H9 (cell line): ENCODE data around the gene CPXM1. TPM values are rescaled to one million over a fixed set of nuclear protein-coding genes. Genes with fewer than 3 reads are reported as not detected.
A peak's percentile ranks its signal among the peaks of the same experiment; 100 is the strongest.

Experiments used
- DNase-seq: peaks from one replicate; pipeline ENCODE4 v3.0.0-alpha.2; 2017
- H2AFZ ChIP-seq: one replicate; pipeline ENCODE4 v1.6.1; 2013; ENCODE audit warnings: mild to moderate bottlenecking, low read length, control low read depth, moderate library complexity
- H2AK5ac ChIP-seq: 2 replicates; pipeline ENCODE4 v1.6.1; 2013; ENCODE audit warnings: low read length, control low read depth, mixed read lengths; ENCODE audit not compliant: insufficient read length
- H2BK120ac ChIP-seq: one replicate; pipeline ENCODE4 v1.6.1; 2013; ENCODE audit warnings: low read depth, mild to moderate bottlenecking, low read length, control low read depth, inconsistent platforms; ENCODE audit not compliant: poor library complexity, severe bottlenecking
- H2BK12ac ChIP-seq: 2 replicates; pipeline ENCODE4 v1.6.1; 2013; ENCODE audit warnings: low read length, control low read depth, mixed read lengths, low read depth; ENCODE audit not compliant: insufficient read length
- H2BK15ac ChIP-seq: 2 replicates; pipeline ENCODE4 v1.6.1; 2013; ENCODE audit warnings: low read depth, low read length, control low read depth
- H2BK20ac ChIP-seq: one replicate; pipeline ENCODE4 v1.6.1; 2013; ENCODE audit warnings: low read depth, mild to moderate bottlenecking, low read length, control low read depth, inconsistent platforms; ENCODE audit not compliant: poor library complexity, severe bottlenecking
- H2BK5ac ChIP-seq: 2 replicates; pipeline ENCODE4 v1.6.1; 2013; ENCODE audit warnings: low read length, control low read depth, mixed read lengths; ENCODE audit not compliant: insufficient read length
- H3K14ac ChIP-seq: 2 replicates; pipeline ENCODE4 v1.6.1; 2013; ENCODE audit warnings: low read length, control low read depth; ENCODE audit not compliant: insufficient read depth
- H3K18ac ChIP-seq: 2 replicates; pipeline ENCODE4 v1.6.1; 2013; ENCODE audit warnings: low read depth, mild to moderate bottlenecking, mixed read lengths, low read length, control low read depth; ENCODE audit not compliant: insufficient read length
- H3K23ac ChIP-seq: 2 replicates; pipeline ENCODE4 v1.6.1; 2013; ENCODE audit warnings: low read length, control low read depth, mixed read lengths, low read depth; ENCODE audit not compliant: insufficient read length
- H3K23me2 ChIP-seq: 2 replicates; pipeline ENCODE4 v1.6.1; 2013; ENCODE audit warnings: low read depth, mild to moderate bottlenecking, mixed read lengths, low read length, control low read depth; ENCODE audit not compliant: insufficient read length, poor library complexity, severe bottlenecking
- H3K27ac ChIP-seq: 2 replicates; pipeline ENCODE4 v1.5.1; 2013; ENCODE audit warnings: low read length, control low read depth, mixed read lengths, low read depth; ENCODE audit not compliant: insufficient read length
- H3K27me3 ChIP-seq: 2 replicates; pipeline ENCODE4 v1.6.1; 2013; ENCODE audit warnings: low read length, control low read depth, inconsistent platforms; ENCODE audit not compliant: insufficient read depth
- H3K4ac ChIP-seq: 2 replicates; pipeline ENCODE4 v1.6.1; 2013; ENCODE audit warnings: low read depth, mild to moderate bottlenecking, control low read depth, inconsistent platforms, low read length, moderate library complexity
- H3K4me1 ChIP-seq: 2 replicates; pipeline ENCODE4 v1.6.1; 2013; ENCODE audit warnings: low read length, control low read depth, inconsistent platforms; ENCODE audit not compliant: insufficient read depth
- H3K4me2 ChIP-seq: 2 replicates; pipeline ENCODE4 v1.6.1; 2013; ENCODE audit warnings: low read length, control low read depth, mixed read lengths; ENCODE audit not compliant: insufficient read length, insufficient read depth
- H3K56ac ChIP-seq: 2 replicates; pipeline ENCODE4 v1.6.1; 2013; ENCODE audit warnings: low read depth, mild to moderate bottlenecking, mixed read lengths, low read length, control low read depth; ENCODE audit not compliant: insufficient read length
- H3K79me1 ChIP-seq: 2 replicates; pipeline ENCODE4 v1.6.1; 2013; ENCODE audit warnings: low read depth, mild to moderate bottlenecking, moderate library complexity, low read length, control low read depth, inconsistent platforms; ENCODE audit not compliant: insufficient read depth, poor library complexity, severe bottlenecking
- H3K79me2 ChIP-seq: 2 replicates; pipeline ENCODE4 v1.6.1; 2013; ENCODE audit warnings: low read length, control low read depth, inconsistent platforms; ENCODE audit not compliant: insufficient read depth
- H3K9ac ChIP-seq: 2 replicates; pipeline ENCODE4 v1.6.1; 2013; ENCODE audit warnings: low read length, control low read depth, mixed read lengths; ENCODE audit not compliant: insufficient read length; ENCODE audit errors: extremely low read depth
- H3K9me3 ChIP-seq: one replicate; pipeline ENCODE4 v1.6.1; 2013; ENCODE audit warnings: low read depth, low read length, inconsistent platforms; ENCODE audit not compliant: control insufficient read depth
- H3T11ph ChIP-seq: one replicate; pipeline ENCODE4 v1.6.1; 2013; ENCODE audit warnings: mild to moderate bottlenecking, low read length, control low read depth, inconsistent platforms
- H4K20me1 ChIP-seq: one replicate; pipeline ENCODE4 v1.6.1; 2013; ENCODE audit not compliant: control insufficient read depth, insufficient read length, insufficient read depth
- H4K5ac ChIP-seq: 2 replicates; pipeline ENCODE4 v1.6.1; 2013; ENCODE audit warnings: low read depth, mild to moderate bottlenecking, mixed read lengths, low read length, control low read depth; ENCODE audit not compliant: insufficient read length
- H4K8ac ChIP-seq: replicated peaks from 2 replicates; pipeline ENCODE4 v1.6.1; 2013; ENCODE audit warnings: low read length, control low read depth, mixed read lengths, low read depth; ENCODE audit not compliant: insufficient read length
- H4K91ac ChIP-seq: 2 replicates; pipeline ENCODE4 v1.6.1; 2013; ENCODE audit warnings: low read depth, mild to moderate bottlenecking, moderate library complexity, mixed read lengths, low read length, control low read depth; ENCODE audit not compliant: insufficient read length
- H3K27ac Mint-ChIP-seq, 3 experiments: 2 replicates in 2 of 3; 3 replicates in 1 of 3; pipeline ENCODE4 v1.8.0; 2020 to 2021; ENCODE audit warnings: mixed read lengths in 3 of 3, mild to moderate bottlenecking in 1 of 3, moderate library complexity in 1 of 3
- H3K27me3 Mint-ChIP-seq: 2 replicates; pipeline ENCODE4 v1.8.0; 2021; ENCODE audit warnings: low read depth, mild to moderate bottlenecking, moderate library complexity, mixed read lengths
- H3K36me3 Mint-ChIP-seq, 3 experiments: 2 replicates in 2 of 3; 3 replicates in 1 of 3; pipeline ENCODE4 v1.8.0; 2020 to 2021; ENCODE audit warnings: low read depth in 3 of 3, mixed read lengths in 3 of 3; ENCODE audit not compliant: insufficient read depth in 1 of 3
- H3K4me1 Mint-ChIP-seq, 2 experiments: 2 replicates each; pipeline ENCODE4 v1.8.0; 2020; ENCODE audit warnings: mixed read lengths in 2 of 2
- H3K4me3 Mint-ChIP-seq, 2 experiments: 2 replicates in 1 of 2; 3 replicates in 1 of 2; pipeline ENCODE4 v1.8.0; 2020 to 2021; ENCODE audit warnings: mild to moderate bottlenecking in 2 of 2, mixed read lengths in 2 of 2, moderate library complexity in 1 of 2
- H3K9me3 Mint-ChIP-seq, 2 experiments: 2 replicates in 1 of 2; 3 replicates in 1 of 2; pipeline ENCODE4 v1.8.0; 2020; ENCODE audit warnings: mild to moderate bottlenecking in 2 of 2, mixed read lengths in 2 of 2, moderate library complexity in 1 of 2
- CTCF ChIP-seq: fragments of 200-600 bp; sonication (generic); conservative IDR thresholded peaks from 3 replicates; pipeline ENCODE4 v1.8.0; 2021; ENCODE audit warnings: antibody characterized with exemption, mild to moderate bottlenecking
- WGBS: extraction: QIAGEN DNeasy Blood & Tissue Kit; methylation state at CpG from one replicate; pipeline ENCODE4 v1.1.7; 2013; ENCODE audit warnings: missing lambda C conversion rate, low lambda C conversion rate, mixed read lengths; ENCODE audit not compliant: insufficient read length; ENCODE audit errors: extremely low coverage; 5-methylcytosine and 5-hydroxymethylcytosine counted together
- total RNA-seq: library from RNA; stranded (reverse); gene quantifications from 2 replicates; pipeline ENCODE4 v1.2.1, GENCODE V29; 2021

The CPXM1 gene
- total RNA-seq, 1 experiment from 2014 or later: 69.0 TPM

- no peak overlapping the region for H2BK12ac ChIP-seq
- H2AFZ ChIP-seq: no peak overlapping the region
- no peak overlapping the region for H2BK15ac ChIP-seq
- H3K79me1 ChIP-seq: no peaks in the 10 kb centered on the region
- no peak overlapping the region for H4K8ac ChIP-seq
- no peaks in the 10 kb centered on the region for H3K4me1 ChIP-seq
- no peak overlapping the region for H3K4me3 Mint-ChIP-seq
- H3K79me2 ChIP-seq: no peaks in the 10 kb centered on the region
- no peak overlapping the region for H3K4ac ChIP-seq
- no peak overlapping the region for H3T11ph ChIP-seq
- no peak overlapping the region for H3K23ac ChIP-seq
- H3K27ac Mint-ChIP-seq: peak overlapping the region in 2 of 3 experiments; percentile 8 to 50; a peak in 1 of 7 replicates
- H3K27ac ChIP-seq: no peak overlapping the region
- no peak overlapping the region for H2BK5ac ChIP-seq
- peaks cover 27% of the 10 kb centered on the region for H3K27me3 Mint-ChIP-seq
- no peak overlapping the region for H3K18ac ChIP-seq
- WGBS: no CpG with 5 or more reads among the region's 8 CpGs
- peaks cover 7% of the 10 kb centered on the region in 2 experiments for H3K4me1 Mint-ChIP-seq
- no peak overlapping the region for H4K91ac ChIP-seq
- no peak overlapping the region for H3K9ac ChIP-seq
- H3K36me3 Mint-ChIP-seq: no peaks in the 10 kb centered on the region; a peak in 1 of 7 replicates
- peaks cover 2% of the 10 kb centered on the region for H3K23me2 ChIP-seq
- no peak for TF ChIP-seq CTCF
- H2BK120ac ChIP-seq: no peak overlapping the region
- H4K20me1 ChIP-seq: no peaks in the 10 kb centered on the region
- no peak overlapping the region for H2AK5ac ChIP-seq
- no peak overlapping the region for H2BK20ac ChIP-seq
- no peak for DNase-seq
- no peaks in the 10 kb centered on the region for H3K9me3 ChIP-seq
- no peaks in the 10 kb centered on the region; the same call in 1 of the 2 replicates for H3K27me3 ChIP-seq
- H3K14ac ChIP-seq: no peak overlapping the region
- no peak overlapping the region for H4K5ac ChIP-seq
- peaks cover 8 to 11% of the 10 kb centered on the region in 2 experiments; a peak in 4 of 5 replicates for H3K9me3 Mint-ChIP-seq
- H3K56ac ChIP-seq: no peak overlapping the region
- H3K4me2 ChIP-seq: no peak overlapping the region
Observed at GRCh38 chr20:2815242-2815900, 14.9 kb upstream of the CPXM1 start.
